ENCODE data around the gene FBXL22. TPM values are rescaled to one million over a fixed set of nuclear protein-coding genes. Genes with fewer than 3 reads are reported as not detected.
"Not testable (repeated sequence)": the region's sequence is repeated elsewhere in the genome, so short reads cannot be mapped to it uniquely, and the experiment has no call there.

FBXL22 gene
- total RNA-seq, 1 experiment from 2014 or later = 0.90 TPM

DNA sequence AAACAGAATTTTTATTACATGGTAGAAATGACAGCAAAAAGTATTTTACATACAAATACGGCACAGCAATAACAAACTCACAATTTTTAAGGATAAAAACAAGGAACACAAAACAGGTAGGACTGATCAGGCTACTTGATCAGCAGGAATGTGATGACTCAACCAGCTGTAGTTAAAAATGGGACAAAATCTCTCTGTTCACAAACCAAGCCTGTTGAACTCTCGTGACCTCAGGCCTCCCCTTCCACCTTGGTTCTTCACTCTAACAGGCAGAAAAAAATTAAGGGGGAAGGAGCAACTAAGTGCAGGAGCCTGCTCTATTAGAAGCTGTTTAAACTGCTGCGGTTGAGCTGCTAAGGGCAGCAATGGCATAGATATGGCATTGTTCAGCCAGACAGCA, 18.7 kb downstream of the FBXL22 start:
- H3K36me3 ChIP-seq (replicated peaks; ENCODE audit: control insufficient read depth, insufficient read depth, low read length) = peaks cover 3% of the 10 kb centered on the region
- H3K4me3 ChIP-seq (ENCODE audit: insufficient read depth, low read depth, low read length) = no peak overlapping the region
- H3K27me3 ChIP-seq (ENCODE audit: control insufficient read depth, insufficient read depth, low read length) = no peaks in the 10 kb centered on the region
- DNase-seq = no peak

DNA sequence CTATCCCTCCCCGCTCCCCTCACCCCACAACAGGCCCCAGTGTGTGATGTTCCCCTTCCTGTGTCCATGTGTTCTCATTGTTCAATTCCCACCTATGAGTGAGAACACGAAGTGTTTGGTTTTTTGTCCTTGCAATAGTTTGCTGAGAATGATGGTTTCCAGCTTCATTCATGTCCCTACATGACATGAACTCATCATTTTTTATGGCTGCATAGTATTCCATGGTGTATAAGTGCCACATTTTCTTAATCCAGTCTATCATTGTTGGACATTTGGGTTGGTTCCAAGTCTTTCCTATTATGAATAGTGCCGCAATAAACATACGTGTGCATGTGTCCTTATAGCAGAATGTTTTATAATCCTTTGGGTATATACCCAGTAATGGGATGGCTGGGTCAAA, 20.0 kb downstream of the FBXL22 start:
- H3K27me3 ChIP-seq (ENCODE audit: control insufficient read depth, insufficient read depth, low read length); DNase-seq; H3K4me3 ChIP-seq (ENCODE audit: insufficient read depth, low read depth, low read length); H3K36me3 ChIP-seq (replicated peaks; ENCODE audit: control insufficient read depth, insufficient read depth, low read length): not testable (repeated sequence)

DNA sequence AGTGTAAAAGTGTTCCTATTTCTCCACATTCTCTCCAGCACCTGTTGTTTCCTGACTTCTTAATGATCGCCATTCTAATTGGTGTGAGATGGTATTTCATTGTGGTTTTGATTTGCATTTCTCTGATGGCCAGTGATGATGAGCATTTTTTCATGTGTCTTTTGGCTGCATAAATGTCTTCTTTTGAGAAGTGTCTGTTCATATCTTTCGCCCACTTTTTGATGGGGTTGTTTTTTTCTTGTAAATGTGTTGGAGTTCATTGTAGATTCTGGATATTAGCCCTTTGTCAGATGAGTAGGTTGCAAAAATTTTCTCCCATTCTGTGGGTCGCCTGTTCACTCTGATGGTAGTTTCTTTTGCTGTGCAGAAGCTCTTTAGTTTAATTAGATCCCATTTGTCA, 20.4 kb downstream of the FBXL22 start:
- not testable (repeated sequence) for DNase-seq; H3K4me3 ChIP-seq (ENCODE audit: insufficient read depth, low read depth, low read length); H3K27me3 ChIP-seq (ENCODE audit: control insufficient read depth, insufficient read depth, low read length); H3K36me3 ChIP-seq (replicated peaks; ENCODE audit: control insufficient read depth, insufficient read depth, low read length)

DNA sequence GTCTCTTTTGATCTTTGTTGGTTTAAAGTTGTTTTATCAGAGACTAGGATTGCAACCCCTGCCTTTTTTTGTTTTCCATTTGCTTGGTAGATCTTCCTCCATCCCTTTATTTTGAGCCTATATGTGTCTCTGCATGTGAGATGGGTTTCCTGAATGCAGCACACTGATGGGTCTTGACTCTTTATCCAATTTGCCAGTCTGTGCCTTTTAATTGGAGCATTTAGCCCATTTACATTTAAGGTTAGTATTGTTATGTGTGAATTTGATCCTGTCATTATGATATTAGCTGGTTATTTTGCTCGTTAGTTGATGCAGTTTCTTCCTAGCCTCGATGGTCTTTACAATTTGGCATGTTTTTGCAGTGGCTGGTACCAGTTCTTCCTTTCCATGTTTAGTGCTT, 23.6 kb downstream of the FBXL22 start:
- not testable (repeated sequence) for H3K36me3 ChIP-seq (replicated peaks; ENCODE audit: control insufficient read depth, insufficient read depth, low read length); DNase-seq; H3K4me3 ChIP-seq (ENCODE audit: insufficient read depth, low read depth, low read length); H3K27me3 ChIP-seq (ENCODE audit: control insufficient read depth, insufficient read depth, low read length)

DNA sequence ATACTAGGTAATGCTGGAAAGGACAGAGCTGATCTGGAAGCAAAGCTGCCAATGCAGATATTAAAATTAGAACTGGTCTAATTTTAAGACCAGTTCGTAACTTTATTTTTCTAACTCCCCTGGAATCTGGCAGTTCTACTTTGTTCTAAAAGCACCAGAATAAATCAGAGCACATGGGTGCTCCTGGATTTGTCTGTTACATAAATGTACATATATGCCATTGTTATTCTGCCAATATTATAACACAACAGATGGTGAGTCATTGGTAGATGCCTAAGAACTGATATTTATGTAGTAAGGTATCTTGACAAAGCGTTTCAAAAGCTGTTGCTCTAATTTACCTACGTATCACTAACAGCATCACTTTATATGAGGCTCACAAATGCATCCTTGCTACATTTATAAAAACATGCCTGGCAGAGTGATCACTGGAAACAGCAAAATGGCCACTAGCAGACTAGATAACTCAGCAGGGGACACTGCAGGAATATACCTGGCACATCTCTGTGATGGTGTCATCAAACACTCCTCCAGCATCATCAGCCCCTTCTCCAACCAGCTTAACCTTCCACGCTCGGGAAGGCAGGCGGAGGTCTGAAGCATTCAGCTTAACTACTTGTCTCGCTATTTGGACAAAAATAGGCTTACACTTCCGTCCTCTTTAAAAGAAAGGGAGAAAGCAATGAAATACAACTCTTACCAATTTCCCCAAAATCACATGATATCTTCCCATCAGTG, 26.2 kb downstream of the FBXL22 start:
- DNase-seq = no peak

DNA sequence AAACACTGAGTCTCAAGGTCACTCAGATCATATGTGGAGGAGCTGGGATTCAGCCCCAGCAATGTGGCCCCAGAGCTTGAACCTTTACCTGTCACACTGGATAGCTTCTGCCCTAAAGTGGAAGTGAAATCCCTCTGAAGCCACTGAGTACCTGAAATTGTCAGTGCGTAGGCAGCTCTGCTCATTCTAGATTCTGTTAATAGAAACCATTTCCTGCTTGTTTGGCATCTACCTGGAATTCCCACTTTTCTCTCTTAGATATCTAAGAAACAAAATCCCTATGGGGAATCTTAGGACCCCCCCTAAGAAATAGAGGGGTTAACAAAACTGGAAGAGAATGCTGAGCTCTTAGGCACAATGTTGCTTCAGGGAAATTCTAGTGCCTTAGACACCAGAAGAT, 29.8 kb downstream of the FBXL22 start:
- DNase-seq = no peak
- Histone ChIP-seq H3K36me3 (replicated peaks; ENCODE audit: control insufficient read depth, insufficient read depth, low read length) (peaks cover 3% of the 10 kb centered on the region), H3K27me3 (ENCODE audit: control insufficient read depth, insufficient read depth, low read length) (no peaks in the 10 kb centered on the region), H3K4me3 (ENCODE audit: insufficient read depth, low read depth, low read length) (no peak overlapping the region)

More for the DNA sequence above, 26.2 kb downstream of the FBXL22 start:
- Histone ChIP-seq H3K4me3 (ENCODE audit: insufficient read depth, low read depth, low read length) (no peak overlapping the region), H3K36me3 (replicated peaks; ENCODE audit: control insufficient read depth, insufficient read depth, low read length) (peaks cover 3% of the 10 kb centered on the region), H3K27me3 (ENCODE audit: control insufficient read depth, insufficient read depth, low read length) (no peaks in the 10 kb centered on the region)

DNA sequence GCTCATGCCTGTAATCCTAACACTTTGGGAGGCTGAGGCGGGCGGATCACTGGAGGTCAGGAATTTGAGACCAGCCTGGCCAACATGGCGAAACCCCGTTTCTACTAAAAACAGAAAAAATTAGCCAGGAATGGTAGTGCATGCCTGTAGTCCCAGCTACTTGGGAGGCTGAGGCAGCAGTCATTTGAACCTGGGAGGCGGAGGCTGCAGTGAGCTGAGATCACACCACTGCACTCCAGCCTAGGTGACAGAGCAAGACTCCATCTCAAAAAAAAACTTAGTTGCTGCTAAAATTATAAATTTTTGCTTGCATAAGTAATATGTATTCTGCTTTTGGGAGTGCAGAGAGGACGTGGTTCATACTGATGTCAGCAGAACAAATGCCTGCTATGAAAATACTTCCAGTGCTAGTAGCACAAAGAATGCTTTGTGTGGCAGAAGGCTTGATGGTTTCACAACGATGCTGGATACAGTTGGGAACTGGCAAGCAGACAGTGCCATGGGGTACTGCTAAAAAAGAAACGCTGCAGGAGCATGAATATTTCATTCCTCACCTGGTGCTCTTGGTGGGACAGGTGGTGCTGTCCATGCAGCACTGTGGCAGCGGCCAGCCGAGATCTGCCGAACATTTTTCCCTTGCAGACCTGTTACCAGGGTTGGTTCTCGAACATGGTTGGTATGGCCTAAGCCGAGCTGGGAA, 31.1 kb downstream of the FBXL22 start:
- no peaks in the 10 kb centered on the region for H3K27me3 ChIP-seq (ENCODE audit: control insufficient read depth, insufficient read depth, low read length)
- no peak for DNase-seq
- H3K36me3 ChIP-seq (replicated peaks; ENCODE audit: control insufficient read depth, insufficient read depth, low read length) = peaks cover 2% of the 10 kb centered on the region

DNA sequence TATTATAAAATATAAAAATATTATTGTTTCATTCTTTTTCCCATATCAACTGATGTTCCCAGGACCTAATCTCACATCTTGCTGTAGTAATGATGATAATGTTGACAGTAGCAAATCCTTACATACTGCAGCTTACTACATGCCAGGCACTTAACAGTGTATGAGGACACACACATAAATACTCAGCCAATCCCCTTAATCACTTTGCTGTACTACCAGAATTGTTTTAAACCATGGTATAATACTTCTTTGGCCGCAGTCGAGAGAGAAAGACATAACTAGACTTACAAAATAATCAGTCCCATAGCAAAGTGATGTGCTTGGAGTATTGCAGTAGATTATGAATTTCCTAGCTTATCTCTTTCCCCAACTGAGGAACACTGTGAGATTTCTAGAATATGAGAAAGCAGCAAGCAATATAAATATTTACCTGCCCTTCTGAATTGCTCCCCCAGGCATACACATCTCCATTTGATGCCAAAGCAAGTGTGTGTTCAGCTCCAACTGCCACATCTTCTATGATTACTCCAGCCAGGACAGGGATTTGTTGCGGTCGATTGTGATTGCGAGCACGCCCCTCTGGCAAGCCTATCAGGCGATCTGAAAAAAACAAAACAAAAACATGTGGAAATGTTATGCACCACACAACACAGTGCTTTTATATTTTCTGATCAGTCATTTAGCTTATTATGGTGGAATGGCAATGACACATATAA, 33.0 kb downstream of the FBXL22 start:
- no peak for DNase-seq
- H3K4me3 ChIP-seq (ENCODE audit: insufficient read depth, low read depth, low read length) = no peak overlapping the region
- H3K36me3 ChIP-seq (replicated peaks; ENCODE audit: control insufficient read depth, insufficient read depth, low read length) = peaks cover 2% of the 10 kb centered on the region
- no peaks in the 10 kb centered on the region for H3K27me3 ChIP-seq (ENCODE audit: control insufficient read depth, insufficient read depth, low read length)

More for the DNA sequence above, 31.1 kb downstream of the FBXL22 start:
- no peak overlapping the region for H3K4me3 ChIP-seq (ENCODE audit: insufficient read depth, low read depth, low read length)

DNA sequence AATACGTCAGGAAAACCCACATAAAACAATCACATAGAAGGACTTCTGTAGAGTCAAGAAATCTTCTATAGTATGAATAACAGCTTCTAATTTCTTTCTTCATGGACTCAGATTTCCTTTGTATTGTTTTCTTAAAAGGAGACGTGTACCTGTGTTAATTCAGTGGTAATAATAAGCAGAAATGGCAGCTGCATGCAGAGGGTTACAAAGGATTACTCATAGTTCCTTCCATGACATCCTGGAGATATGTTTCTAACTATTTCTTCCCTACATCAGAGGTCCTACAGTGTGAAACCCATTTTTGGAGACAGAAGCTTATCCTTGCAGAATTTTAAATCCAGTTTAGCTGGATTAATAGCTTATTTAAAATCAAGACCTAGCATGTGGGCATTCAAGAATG, 36.1 kb downstream of the FBXL22 start:
- DNase-seq = no peak
- Histone ChIP-seq H3K36me3 (replicated peaks; ENCODE audit: control insufficient read depth, insufficient read depth, low read length) (peaks cover 3% of the 10 kb centered on the region), H3K27me3 (ENCODE audit: control insufficient read depth, insufficient read depth, low read length) (no peaks in the 10 kb centered on the region), H3K4me3 (ENCODE audit: insufficient read depth, low read depth, low read length) (no peak overlapping the region)

DNA sequence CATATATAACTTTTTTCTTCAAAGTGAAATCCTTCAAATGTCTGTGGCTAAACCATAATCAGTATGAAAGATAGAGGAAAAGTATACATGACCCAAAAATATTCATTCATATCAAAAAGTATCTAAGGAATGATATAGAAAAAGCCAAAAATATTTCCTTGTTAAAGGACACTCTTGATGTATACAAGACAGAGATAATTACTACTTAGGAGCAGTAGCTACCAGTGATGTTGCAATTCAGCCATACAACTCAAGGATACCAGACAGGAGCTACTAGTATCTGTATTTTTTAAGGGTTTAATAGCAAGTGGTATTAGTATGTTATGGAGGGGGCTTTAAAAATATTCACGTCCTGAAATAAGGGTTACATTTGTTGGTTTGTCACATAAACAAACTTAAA, 37.0 kb downstream of the FBXL22 start:
- Histone ChIP-seq H3K4me3 (ENCODE audit: insufficient read depth, low read depth, low read length) (no peak overlapping the region), H3K27me3 (ENCODE audit: control insufficient read depth, insufficient read depth, low read length) (no peaks in the 10 kb centered on the region), H3K36me3 (replicated peaks; ENCODE audit: control insufficient read depth, insufficient read depth, low read length) (peaks cover 5% of the 10 kb centered on the region)
- DNase-seq = no peak

DNA sequence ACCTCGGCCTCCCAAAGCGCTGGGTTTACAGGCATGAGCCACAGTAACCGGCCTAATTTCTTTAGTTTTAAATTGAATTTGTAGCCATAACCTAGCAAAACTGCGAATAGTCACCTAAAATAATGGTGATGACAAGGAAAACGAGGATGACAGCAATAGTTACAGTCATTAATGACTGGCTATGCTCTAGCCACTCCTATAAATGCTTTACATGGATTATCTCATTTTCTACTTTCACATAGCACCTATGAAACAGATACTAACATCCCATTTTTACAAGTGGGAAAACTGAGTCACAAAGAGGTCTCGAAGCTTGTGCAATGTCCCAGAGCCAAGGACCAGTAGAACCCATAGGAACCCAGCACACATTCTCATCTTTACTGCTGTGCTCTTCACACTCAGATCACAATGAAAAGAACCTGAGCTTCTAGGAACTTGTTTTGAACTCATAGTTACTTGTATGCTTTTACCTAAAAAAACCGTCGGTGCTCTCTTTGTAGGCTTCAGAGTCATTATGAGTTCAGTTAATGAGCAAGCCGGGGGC, 39.4 kb downstream of the FBXL22 start:
- no peak overlapping the region for H3K4me3 ChIP-seq (ENCODE audit: insufficient read depth, low read depth, low read length)
- peaks cover 7% of the 10 kb centered on the region for H3K36me3 ChIP-seq (replicated peaks; ENCODE audit: control insufficient read depth, insufficient read depth, low read length)
- H3K27me3 ChIP-seq (ENCODE audit: control insufficient read depth, insufficient read depth, low read length) = no peaks in the 10 kb centered on the region
- DNase-seq = no peak

DNA sequence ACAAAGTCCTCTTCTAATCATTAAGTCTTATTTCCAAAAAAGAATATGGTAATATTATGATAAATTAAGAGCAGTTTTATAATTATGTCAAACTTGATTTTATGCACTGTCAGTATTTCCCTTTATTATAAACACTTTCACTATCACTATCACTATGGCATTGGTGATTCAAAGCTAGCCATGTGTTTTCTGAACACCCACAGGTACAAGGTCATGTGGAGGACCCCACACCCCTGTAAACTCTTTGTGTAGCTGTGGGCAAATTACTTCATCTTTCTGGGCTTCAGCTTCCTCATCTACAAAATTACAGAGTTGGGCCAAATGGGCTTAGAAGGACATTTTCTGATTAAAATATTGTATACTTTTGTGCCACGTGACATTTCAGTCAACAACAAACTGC, 41.7 kb downstream of the FBXL22 start:
- Histone ChIP-seq H3K36me3 (replicated peaks; ENCODE audit: control insufficient read depth, insufficient read depth, low read length) (peaks cover 7% of the 10 kb centered on the region), H3K4me3 (ENCODE audit: insufficient read depth, low read depth, low read length) (no peak overlapping the region), H3K27me3 (ENCODE audit: control insufficient read depth, insufficient read depth, low read length) (no peaks in the 10 kb centered on the region)
- no peak for DNase-seq

DNA sequence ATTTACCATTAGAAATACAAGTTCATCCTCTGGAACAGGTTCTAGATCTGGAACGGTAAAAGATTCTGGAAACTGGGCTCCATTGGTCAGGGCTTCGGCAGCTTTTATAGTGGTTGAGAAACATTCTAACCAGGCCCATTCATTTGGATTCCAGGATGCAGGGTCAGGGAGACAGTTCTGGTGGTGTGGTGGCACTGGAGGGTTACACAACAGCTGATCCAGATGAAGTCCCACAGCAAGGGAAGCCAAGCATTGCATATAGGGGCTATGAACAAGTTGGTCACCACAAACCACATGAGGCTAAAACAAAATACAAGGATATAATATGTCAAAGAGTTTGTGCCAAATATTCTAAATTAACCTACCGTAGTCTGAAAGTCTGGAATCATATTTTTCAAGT, 43.0 kb downstream of the FBXL22 start:
- Histone ChIP-seq H3K27me3 (ENCODE audit: control insufficient read depth, insufficient read depth, low read length) (no peaks in the 10 kb centered on the region), H3K4me3 (ENCODE audit: insufficient read depth, low read depth, low read length) (no peak overlapping the region), H3K36me3 (replicated peaks; ENCODE audit: control insufficient read depth, insufficient read depth, low read length) (peaks cover 7% of the 10 kb centered on the region)
- no peak for DNase-seq
